Mesenchymal stem cell (in vitro differentiated cells and primary cell): ENCODE data around the gene ZNF341.
A peak's percentile ranks its signal among the peaks of the same experiment; 100 is the strongest.

Experiments
- DNase-seq: peaks from one replicate; pipeline ENCODE4 v3.0.0-alpha.2; 2013
- H2AFZ ChIP-seq: one replicate; pipeline ENCODE4 v1.6.1; 2013; ENCODE audit warnings: low read depth, mild to moderate bottlenecking, control low read depth, inconsistent platforms, low read length, moderate library complexity
- H2AK5ac ChIP-seq: 2 replicates; pipeline ENCODE4 v1.6.1; 2013; ENCODE audit warnings: low read length, moderate library complexity, mild to moderate bottlenecking, inconsistent platforms; ENCODE audit not compliant: severe bottlenecking
- H2BK120ac ChIP-seq: one replicate; pipeline ENCODE4 v1.6.1; 2013; ENCODE audit warnings: low read depth, mild to moderate bottlenecking, inconsistent platforms, low read length, moderate library complexity
- H2BK12ac ChIP-seq, 2 experiments: one replicate each; pipeline ENCODE4 v1.6.1; 2013; ENCODE audit warnings: inconsistent platforms in 2 of 2, low read length in 2 of 2, mild to moderate bottlenecking in 2 of 2, moderate library complexity in 2 of 2, control low read depth in 1 of 2
- H2BK15ac ChIP-seq: one replicate; pipeline ENCODE4 v1.6.1; 2013; ENCODE audit warnings: mild to moderate bottlenecking, low read depth, inconsistent platforms; ENCODE audit not compliant: poor library complexity, severe bottlenecking
- H2BK5ac ChIP-seq: 2 replicates; pipeline ENCODE4 v1.6.1; 2013; ENCODE audit warnings: low read depth, mild to moderate bottlenecking, low read length, control low read depth, inconsistent platforms; ENCODE audit not compliant: poor library complexity, severe bottlenecking
- H3K14ac ChIP-seq, 2 experiments: one replicate each; pipeline ENCODE4 v1.6.1; 2013; ENCODE audit warnings: inconsistent platforms in 2 of 2, low read length in 2 of 2, control low read depth in 1 of 2, mild to moderate bottlenecking in 1 of 2, moderate library complexity in 1 of 2
- H3K18ac ChIP-seq, 2 experiments: one replicate each; pipeline ENCODE4 v1.6.1; 2013; ENCODE audit warnings: inconsistent platforms in 2 of 2, low read length in 2 of 2, control low read depth in 1 of 2, low read depth in 1 of 2, mild to moderate bottlenecking in 1 of 2
- H3K23ac ChIP-seq, 2 experiments: one replicate each; pipeline ENCODE4 v1.6.1; 2013; ENCODE audit warnings: inconsistent platforms in 2 of 2, low read length in 2 of 2, mild to moderate bottlenecking in 2 of 2, moderate library complexity in 2 of 2, control low read depth in 1 of 2
- H3K27ac ChIP-seq: 2 replicates; pipeline ENCODE4 v1.5.1; 2013; ENCODE audit warnings: mild to moderate bottlenecking, moderate library complexity, low read length, control low read depth, inconsistent platforms; ENCODE audit not compliant: poor library complexity, severe bottlenecking
- H3K27me3 ChIP-seq, 2 experiments: 2 replicates each; pipeline versions ENCODE4 v1.6.1 to v1.7.0; 2013; ENCODE audit warnings: low read length in 2 of 2, mild to moderate bottlenecking in 2 of 2, moderate library complexity in 2 of 2, control low read depth in 1 of 2, inconsistent platforms in 1 of 2; ENCODE audit not compliant: control insufficient read depth in 1 of 2, insufficient read depth in 1 of 2
- H3K36me3 ChIP-seq, 2 experiments: 2 replicates each; pipeline versions ENCODE4 v1.6.1 to v1.7.0; 2013; ENCODE audit warnings: low read length in 2 of 2, control low read depth in 1 of 2, inconsistent platforms in 1 of 2, low read depth in 1 of 2, mild to moderate bottlenecking in 1 of 2; ENCODE audit not compliant: insufficient read depth in 2 of 2, control insufficient read depth in 1 of 2
- H3K4ac ChIP-seq, 2 experiments: one replicate each; pipeline ENCODE4 v1.6.1; 2013; ENCODE audit warnings: inconsistent platforms in 2 of 2, low read length in 2 of 2, mild to moderate bottlenecking in 2 of 2, moderate library complexity in 2 of 2, control low read depth in 1 of 2, low read depth in 1 of 2
- H3K4me1 ChIP-seq: 2 replicates; pipeline ENCODE4 v1.6.1; 2013; ENCODE audit warnings: low read depth, low read length, control low read depth; ENCODE audit not compliant: control insufficient read depth, insufficient read depth
- H3K4me2 ChIP-seq: 2 replicates; pipeline ENCODE4 v1.6.1; 2013; ENCODE audit warnings: low read length, mild to moderate bottlenecking, inconsistent platforms; ENCODE audit not compliant: poor library complexity, severe bottlenecking
- H3K4me3 ChIP-seq, 2 experiments: 2 replicates each; pipeline versions ENCODE4 v1.5.1 to v1.7.0; 2013; ENCODE audit warnings: low read length in 2 of 2, mild to moderate bottlenecking in 2 of 2, control low read depth in 1 of 2, low read depth in 1 of 2; ENCODE audit not compliant: insufficient read depth in 1 of 2
- H3K79me1 ChIP-seq: replicated peaks from 2 replicates; pipeline ENCODE4 v1.6.1; 2013; ENCODE audit warnings: mild to moderate bottlenecking, control low read depth, low read length, inconsistent platforms; ENCODE audit not compliant: poor library complexity, severe bottlenecking
- H3K9ac ChIP-seq: 2 replicates; pipeline ENCODE4 v1.7.0; 2013; ENCODE audit warnings: mild to moderate bottlenecking, low read length, moderate library complexity
- H3K9me3 ChIP-seq: 2 replicates; pipeline ENCODE4 v1.7.0; 2013; ENCODE audit warnings: mild to moderate bottlenecking, low read length; ENCODE audit not compliant: control insufficient read depth
- H4K8ac ChIP-seq: one replicate; pipeline ENCODE4 v1.6.1; 2013; ENCODE audit warnings: inconsistent platforms, mild to moderate bottlenecking, low read length, moderate library complexity
- H4K91ac ChIP-seq: one replicate; pipeline ENCODE4 v1.6.1; 2013; ENCODE audit warnings: mild to moderate bottlenecking, low read length, inconsistent platforms
- WGBS: methylation state at CpG from one replicate; pipeline ENCODE4 v1.1.7; 2013; ENCODE audit warnings: mixed read lengths; 5-methylcytosine and 5-hydroxymethylcytosine counted together

ZNF341 gene

DNA sequence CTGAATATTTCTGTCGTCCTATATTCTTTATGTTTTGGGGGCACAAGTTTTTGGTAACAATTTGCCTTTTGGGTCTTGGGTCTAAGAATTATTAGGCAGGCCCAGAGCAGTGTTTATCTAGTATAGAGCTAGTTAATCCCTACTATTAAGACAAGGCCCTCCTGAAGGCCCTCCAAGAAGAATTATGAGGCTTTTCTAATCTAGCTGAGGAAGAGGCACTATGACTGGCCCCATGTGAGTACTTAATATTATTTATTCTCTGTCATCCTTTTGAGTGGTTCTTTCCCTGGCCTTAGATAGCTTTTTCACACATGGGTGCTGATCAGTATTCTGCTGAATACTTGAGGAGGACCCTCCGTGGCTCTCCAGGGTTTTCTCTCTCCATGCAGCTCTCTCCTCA lies 104.5 kb downstream of the ZNF341 start:
- Histone ChIP-seq H3K18ac (no peak overlapping the region), H3K14ac (no peak overlapping the region), H3K79me1 (peaks cover 19% of the 10 kb centered on the region), H3K27ac (no peak overlapping the region), H3K9me3 (no peaks in the 10 kb centered on the region), H3K27me3 (no peaks in the 10 kb centered on the region), H3K23ac (no peak overlapping the region), H2BK15ac (no peak overlapping the region), H4K8ac (no peak overlapping the region), H3K9ac (no peak overlapping the region), H3K4me1 (peaks cover 9% of the 10 kb centered on the region), H2BK120ac (no peak overlapping the region), H3K36me3 (peaks cover 7 to 10% of the 10 kb centered on the region in 2 experiments), H3K4me2 (no peak overlapping the region), H2BK12ac (no peak overlapping the region), H2AK5ac (no peak overlapping the region), H3K4me3 (no peak overlapping the region), H3K4ac (no peak overlapping the region), H2BK5ac (no peak overlapping the region), H2AFZ (no peak overlapping the region), H4K91ac (no peak overlapping the region)
- no peak for DNase-seq
- 55% methylated on average over 2 of the region's 2 CpGs for WGBS

DNA sequence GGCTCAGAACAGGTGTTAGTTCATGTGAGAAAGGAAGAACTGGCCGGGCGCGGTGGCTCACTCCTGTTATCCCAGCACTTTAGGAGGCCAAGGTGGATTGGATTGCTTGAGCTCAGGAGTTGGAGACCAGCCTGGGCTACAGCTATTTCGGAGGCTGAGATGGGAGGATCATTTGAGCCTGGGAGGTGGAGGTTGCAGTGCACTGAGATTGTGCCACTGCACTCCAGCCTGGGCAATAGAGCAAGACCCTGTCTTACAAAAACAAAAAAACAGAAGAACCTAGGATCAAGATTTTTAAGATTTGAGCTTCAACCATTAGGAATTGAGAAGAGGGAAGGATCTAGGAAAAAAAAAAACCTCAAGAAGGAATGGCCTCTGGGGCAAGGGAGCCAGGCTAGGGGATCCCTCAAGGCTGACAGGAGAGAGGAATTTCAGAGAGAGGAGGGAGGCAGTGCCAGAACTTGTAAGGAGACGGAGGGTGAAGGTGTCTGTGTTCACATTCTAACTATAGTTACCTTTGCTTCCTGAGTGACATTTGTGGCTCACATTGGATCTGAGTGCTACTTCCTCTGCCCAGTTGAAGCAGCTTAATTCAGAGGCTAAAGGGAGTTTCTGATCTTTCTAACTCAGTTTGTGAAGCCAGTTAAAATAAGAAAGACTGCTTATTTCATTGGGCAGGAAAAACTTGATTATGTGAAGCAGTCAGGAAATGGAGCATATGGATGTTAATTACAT lies 105.5 kb downstream of the ZNF341 start:
- Histone ChIP-seq H3K4me2 (no peak overlapping the region), H3K18ac (no peak overlapping the region), H2AFZ (no peak overlapping the region), H3K4ac (no peak overlapping the region), H4K8ac (no peak overlapping the region), H2BK15ac (no peak overlapping the region), H2BK5ac (no peak overlapping the region), H3K4me3 (no peak overlapping the region), H3K9ac (no peak overlapping the region), H3K36me3 (peaks cover 3 to 10% of the 10 kb centered on the region in 2 experiments), H2BK12ac (no peak overlapping the region), H3K79me1 (peaks cover 21% of the 10 kb centered on the region), H3K4me1 (peaks cover 8% of the 10 kb centered on the region), H3K27ac (no peak overlapping the region), H3K9me3 (no peaks in the 10 kb centered on the region), H4K91ac (no peak overlapping the region), H2BK120ac (no peak overlapping the region), H3K14ac (no peak overlapping the region), H3K23ac (no peak overlapping the region), H2AK5ac (no peak overlapping the region), H3K27me3 (no peaks in the 10 kb centered on the region)
- 98% methylated on average over 5 of the region's 5 CpGs for WGBS
- DNase-seq: no peak

DNA sequence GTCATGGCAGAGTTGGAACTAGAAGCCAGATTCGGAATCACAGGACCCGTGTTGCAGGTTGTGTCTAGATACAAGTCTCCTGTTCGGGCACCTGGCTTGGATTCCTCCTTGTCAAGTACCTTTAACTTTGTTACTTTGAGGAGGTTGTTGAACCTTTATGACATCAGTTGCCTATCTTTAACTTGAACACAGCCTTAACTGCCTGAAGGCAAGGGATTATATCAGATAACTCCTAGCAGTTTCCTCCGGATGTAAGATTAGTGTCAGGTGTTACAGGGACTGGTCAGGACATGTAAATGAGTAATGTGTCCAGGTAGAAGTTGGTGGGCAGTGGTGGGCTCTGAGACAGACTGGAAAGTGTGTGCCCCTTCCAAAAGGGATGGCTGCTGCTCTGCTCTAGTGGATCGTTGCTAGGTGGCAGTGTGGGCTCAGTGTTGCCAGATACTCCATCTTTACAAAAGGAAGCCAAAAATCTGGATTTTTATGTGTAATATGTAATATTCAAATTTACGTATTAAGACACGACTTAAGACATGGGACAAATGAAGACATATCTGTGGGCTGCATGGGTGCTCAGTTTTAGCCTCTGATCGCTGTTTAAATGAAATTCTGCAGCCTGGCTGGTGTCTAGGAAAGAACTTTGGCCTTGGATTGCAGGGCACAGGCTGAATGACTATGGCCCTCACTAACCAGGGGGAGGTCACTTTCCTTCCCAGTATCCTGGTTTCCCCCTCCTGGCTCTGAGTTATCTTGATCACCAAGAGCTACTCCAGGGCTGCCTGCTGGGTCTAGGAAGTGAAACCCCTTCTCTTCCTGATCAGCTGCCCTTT lies 106.5 kb downstream of the ZNF341 start:
- WGBS: 94% methylated on average over 8 of the region's 8 CpGs
- Histone ChIP-seq H3K18ac (no peak overlapping the region), H3K36me3 (peaks cover 3 to 10% of the 10 kb centered on the region in 2 experiments), H2BK120ac (no peak overlapping the region), H3K27me3 (no peaks in the 10 kb centered on the region), H4K91ac (no peak overlapping the region), H4K8ac (no peak overlapping the region), H3K27ac (no peak overlapping the region), H3K4ac (no peak overlapping the region), H2AFZ (no peak overlapping the region), H3K79me1 (peaks cover 22% of the 10 kb centered on the region), H3K14ac (peak overlapping the region in 1 of 2 experiments; percentile 69), H2BK5ac (no peak overlapping the region), H3K9me3 (no peaks in the 10 kb centered on the region), H2BK15ac (no peak overlapping the region), H3K23ac (no peak overlapping the region), H2BK12ac (no peak overlapping the region), H3K9ac (no peak overlapping the region), H3K4me3 (no peak overlapping the region), H3K4me2 (no peak overlapping the region), H3K4me1 (peaks cover 11% of the 10 kb centered on the region), H2AK5ac (no peak overlapping the region)
- DNase-seq: no peak

DNA sequence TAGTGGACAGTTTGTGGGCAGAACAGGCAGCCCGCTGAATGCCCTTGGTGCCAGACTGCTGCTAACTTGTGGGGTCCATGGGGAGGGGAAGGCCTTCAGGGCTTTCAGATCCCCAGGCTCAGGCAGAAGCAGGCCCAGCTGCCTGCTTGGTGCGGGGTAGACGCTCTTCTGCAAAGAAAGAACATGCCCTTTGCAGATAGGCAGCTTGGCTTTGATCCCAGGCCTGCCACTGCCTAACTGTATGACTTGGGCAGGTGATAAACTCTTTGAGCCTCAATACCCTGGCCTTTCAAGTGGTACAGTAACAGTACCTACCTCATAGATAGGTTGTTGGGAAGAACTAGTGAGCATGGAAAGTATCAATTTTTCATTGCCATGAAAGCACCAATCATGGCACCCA lies 107.8 kb downstream of the ZNF341 start:
- Histone ChIP-seq H3K4ac (no peak overlapping the region), H3K4me2 (no peak overlapping the region), H3K18ac (no peak overlapping the region), H2AK5ac (no peak overlapping the region), H3K36me3 (peaks cover 3 to 10% of the 10 kb centered on the region in 2 experiments), H4K91ac (no peak overlapping the region), H3K9ac (no peak overlapping the region), H3K14ac (no peak overlapping the region), H3K27me3 (no peaks in the 10 kb centered on the region), H4K8ac (no peak overlapping the region), H3K9me3 (no peaks in the 10 kb centered on the region), H3K23ac (no peak overlapping the region), H2BK15ac (no peak overlapping the region), H2AFZ (no peak overlapping the region), H2BK120ac (no peak overlapping the region), H2BK5ac (no peak overlapping the region), H3K4me3 (no peak overlapping the region), H2BK12ac (no peak overlapping the region), H3K79me1 (peaks cover 20% of the 10 kb centered on the region), H3K27ac (no peak overlapping the region), H3K4me1 (peaks cover 13% of the 10 kb centered on the region)
- WGBS: 98% methylated on average over 3 of the region's 3 CpGs
- no peak for DNase-seq
